NCI-H510A treated with DMSO at 0.1 percent for 48 hours (cell line): ENCODE data around the gene ATP6V1G2.
"Not testable (repeated sequence)": the region's sequence is repeated elsewhere in the genome, so short reads cannot be mapped to it uniquely, and the experiment has no call there.

ENCODE experiments used
- DNase-seq: peaks from one replicate; lab custom pipeline; 2025; lab: John Stamatoyannopoulos, UW

ATP6V1G2 gene

DNA sequence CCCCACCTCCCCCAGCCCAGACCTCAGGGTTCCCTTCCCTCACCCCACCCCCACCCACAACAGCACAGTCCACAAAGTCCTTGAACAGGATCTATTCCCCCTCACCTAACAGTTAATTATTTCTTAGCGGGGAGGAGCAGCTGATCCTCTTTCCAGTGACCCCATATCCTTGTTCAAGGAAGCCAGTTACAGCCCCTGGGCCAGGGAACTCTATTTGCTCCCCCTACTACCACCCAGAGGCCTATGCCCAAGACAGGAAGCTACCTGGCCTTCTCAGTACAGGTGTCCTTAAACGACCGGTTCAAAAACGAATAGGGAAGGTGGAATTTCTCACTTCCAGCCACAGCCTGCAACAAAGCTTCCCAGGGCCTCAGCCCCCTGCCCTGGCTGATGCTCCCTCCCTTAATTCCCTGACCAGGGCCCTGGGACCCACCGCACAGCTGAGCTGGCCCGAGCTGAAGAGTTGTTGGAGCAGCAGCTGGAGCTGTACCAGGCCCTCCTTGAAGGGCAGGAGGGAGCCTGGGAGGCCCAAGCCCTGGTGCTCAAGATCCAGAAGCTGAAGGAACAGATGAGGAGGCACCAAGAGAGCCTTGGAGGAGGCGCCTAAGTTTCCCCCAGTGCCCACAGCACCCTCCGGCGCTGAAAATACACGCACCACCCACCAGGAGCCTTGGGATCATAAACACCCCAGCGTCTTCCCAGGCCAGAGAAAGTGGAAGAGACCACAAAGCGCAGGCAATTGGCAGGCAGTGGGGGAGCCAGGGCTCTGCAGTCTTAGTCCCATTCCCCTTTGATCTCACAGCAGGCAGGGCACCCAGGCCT lies 16.9 kb downstream of the ATP6V1G2 start:
- DNase-seq = no peak

DNA sequence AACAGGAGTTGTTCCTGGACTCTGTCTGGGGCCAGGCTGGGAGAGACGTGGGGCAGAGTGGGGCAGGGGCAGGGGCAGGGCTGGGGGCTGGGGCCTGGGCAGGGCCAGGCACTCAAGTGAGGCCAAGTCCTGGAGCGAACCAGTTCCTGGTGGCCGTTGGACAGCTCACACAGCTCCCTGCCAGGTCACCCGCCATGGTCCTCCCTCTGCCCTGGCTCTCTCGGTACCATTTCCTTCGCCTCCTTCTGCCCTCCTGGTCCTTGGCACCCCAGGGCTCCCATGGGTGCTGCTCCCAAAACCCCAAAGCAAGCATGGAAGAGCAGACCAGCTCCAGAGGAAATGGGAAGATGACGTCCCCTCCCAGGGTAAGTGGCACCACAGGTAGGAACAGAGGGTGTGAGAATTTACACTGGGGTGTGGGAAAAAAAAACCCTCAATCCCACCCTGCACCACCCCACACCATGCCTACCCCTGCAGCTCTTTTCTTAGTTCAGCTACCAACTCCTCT lies 17.5 kb downstream of the ATP6V1G2 start, which contains the start of gene MCCD1:
TSS of gene MCCD1 (plus strand) at position 142 of the 508 bp plus-strand sequence. CDS start at position 195, 53 bp downstream.
- DNase-seq = no peak

- no peak for DNase-seq
Observed at GRCh38 chr6:31528307-31528777, 18.1 kb downstream of the ATP6V1G2 start.

GRCh38 chr6:31525932-31526591 lies 20.3 kb downstream of the ATP6V1G2 start:
- DNase-seq = no peak

- DNase-seq = no peak
Observed at GRCh38 chr6:31525553-31525931, 20.9 kb downstream of the ATP6V1G2 start.

DNA sequence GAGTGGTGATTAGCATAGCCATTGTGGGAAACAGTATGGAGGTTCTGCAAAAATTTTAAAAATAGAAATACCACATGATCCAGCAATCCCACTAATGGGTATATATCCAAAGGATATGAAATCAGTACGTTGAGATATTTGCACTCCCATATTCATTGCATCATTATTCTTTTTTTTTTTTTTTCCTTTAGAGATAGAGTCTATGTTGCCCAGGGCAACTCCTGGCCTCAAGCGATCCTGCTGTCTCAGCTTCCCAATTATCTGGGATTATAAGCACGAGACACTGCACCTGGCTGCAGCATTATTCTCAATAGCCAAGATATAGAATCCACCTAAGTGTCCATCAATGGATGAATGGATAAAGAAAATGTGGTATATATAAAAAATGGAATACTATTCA lies 24.6 kb downstream of the ATP6V1G2 start:
- DNase-seq = no peak

GRCh38 chr6:31513456-31514165 lies 32.8 kb downstream of the ATP6V1G2 start:
- DNase-seq = no peak

DNA sequence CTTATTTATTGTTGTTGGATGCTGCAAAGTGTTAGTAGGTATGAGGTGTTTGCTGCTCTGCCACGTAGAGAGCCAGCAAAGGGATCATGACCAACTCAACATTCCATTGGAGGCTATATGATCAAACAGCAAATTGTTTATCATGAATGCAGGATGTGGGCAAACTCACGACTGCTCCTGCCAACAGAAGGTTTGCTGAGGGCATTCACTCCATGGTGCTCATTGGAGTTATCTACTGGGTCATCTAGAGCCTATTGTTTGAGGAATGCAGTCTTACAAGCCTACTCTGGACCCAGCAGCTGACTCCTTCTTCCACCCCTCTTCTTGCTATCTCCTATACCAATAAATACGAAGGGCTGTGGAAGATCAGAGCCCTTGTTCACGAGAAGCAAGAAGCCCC lies 36.4 kb downstream of the ATP6V1G2 start:
- DNase-seq = no peak

DNA sequence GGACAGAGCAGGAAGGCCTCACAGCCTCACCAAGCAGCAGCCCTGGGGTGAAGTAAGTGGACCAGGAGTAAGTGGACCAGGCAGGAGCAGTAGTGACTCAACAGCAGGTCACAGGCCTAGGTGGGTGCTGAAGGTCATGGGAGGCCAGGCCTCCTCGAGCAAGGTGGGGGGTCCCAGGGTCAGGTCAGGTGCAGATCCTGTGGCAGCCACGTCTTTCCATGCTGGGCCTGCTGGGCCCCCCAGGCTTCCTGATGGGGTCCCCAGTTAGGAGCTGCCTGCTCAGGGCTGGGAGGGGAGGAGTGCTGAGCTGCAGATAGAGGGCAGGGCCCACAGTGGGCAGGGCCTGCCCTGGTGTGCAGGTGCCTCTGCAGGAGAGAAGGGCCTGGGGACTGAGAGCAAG lies 37.4 kb downstream of the ATP6V1G2 start:
- DNase-seq = not testable (repeated sequence)

GRCh38 chr6:31502586-31502985 lies 43.8 kb downstream of the ATP6V1G2 start:
- DNase-seq = no peak

DNA sequence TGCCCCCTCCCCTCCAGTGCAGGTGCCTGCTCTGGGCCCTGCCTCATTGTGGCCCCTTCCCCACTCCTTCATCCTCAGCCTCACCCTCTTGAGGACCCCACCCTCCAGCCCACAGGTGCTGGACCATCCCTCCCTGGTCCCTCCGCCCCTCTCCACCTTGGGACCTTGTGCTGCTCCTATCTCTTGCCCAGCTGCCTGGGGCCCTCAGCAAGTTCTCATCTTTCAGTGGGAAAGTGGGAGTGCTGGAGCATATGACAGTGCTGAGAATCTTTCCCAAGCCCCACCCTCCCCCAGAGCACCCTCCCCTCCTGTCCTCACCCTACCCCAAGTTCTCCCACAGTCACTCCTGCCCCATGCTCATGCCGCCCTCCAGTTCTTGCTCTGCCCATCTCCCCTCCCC lies 46.8 kb downstream of the ATP6V1G2 start:
- DNase-seq = not testable (repeated sequence)

GRCh38 chr6:31498748-31499147 lies 47.7 kb downstream of the ATP6V1G2 start:
- no peak for DNase-seq

DNA sequence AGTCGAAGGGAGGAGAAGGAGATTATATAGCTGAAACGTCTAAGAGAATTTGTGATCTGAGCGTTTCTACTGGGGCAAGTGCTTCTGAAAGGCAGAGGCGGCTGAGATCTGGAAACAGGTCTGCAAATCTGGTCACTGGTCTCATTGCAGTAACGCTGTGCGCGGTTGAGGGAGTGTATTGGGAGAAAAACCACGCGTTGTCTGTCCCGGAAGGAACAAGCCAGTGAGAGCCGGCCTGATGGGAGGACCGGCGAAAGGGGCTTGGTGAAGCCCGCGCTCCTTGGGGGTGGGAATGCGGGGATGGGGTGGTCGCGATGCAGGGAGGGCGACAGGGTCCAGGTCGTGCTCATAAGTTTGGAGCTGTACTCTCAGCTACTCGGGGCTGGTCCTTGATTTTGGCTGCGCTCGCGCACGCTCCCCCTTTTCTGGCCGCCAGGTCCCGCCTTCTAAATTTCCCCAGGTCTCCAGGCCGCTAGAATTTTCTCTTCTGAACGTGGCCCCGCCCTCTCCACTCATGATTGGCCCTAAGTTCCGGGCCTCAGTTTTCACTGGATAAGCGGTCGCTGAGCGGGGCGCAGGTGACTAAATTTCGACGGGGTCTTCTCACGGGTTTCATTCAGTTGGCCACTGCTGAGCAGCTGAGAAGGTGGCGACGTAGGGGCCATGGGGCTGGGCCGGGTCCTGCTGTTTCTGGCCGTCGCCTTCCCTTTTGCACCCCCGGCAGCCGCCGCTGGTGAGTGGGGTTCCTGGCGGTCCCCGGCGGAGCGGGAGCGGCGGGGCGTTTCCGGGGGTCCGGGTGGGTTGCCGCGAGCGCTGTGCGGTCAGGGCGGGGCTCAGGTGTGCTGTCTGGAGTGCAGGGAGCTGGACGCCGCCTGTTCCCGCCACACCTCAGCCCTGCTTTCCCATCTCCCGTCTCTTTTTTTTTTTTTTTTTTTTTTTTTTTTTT lies 48.6 kb downstream of the ATP6V1G2 start, which contains the start of gene MICB:
TSS of gene MICB (plus strand) at position 615 of the 946 bp plus-strand sequence. CDS start at position 664, 49 bp downstream.
- DNase-seq = peak; percentile 34

DNA sequence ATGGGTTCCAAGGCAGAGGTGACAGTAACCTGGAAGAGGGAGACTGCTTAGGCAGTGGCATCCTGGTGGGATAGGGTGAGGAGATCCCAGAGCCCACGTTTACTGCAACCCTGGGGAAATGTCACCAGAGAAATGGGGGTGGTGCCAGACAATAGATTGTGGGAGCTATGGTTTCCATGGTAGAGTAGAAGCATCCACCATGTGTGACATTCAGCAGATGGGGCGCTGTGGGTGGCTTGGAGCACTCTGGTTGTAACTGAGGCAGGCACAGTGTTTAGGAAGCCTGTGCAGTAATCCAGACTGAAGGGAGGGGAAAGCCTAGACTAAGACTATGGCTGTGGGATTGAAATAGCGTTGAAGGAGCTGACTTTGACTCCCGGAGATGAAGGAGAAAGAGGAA lies 49.6 kb downstream of the ATP6V1G2 start:
- DNase-seq = not testable (repeated sequence)

DNA sequence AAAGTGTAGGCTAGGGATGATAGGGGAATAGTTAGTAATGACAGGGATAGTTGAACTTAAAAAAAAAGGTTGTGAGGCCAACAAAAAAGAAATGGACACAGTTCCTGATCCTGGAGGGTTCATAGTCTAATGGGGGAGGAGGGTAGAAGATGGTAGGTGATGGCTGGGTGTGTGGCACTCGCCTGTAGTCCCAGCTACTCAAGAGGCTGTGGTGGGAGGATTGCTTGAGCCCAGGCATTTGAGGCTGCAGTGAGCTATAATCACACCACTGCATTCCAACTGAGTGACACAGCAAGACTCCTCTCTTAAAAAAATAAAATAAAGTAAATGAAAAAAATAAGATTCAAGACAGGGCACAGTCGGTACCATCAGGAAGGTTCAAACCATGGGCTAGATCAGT lies 50.8 kb downstream of the ATP6V1G2 start:
- no peak for DNase-seq
